GM10266 (cell line): ENCODE data around the gene RCC2.
"Not testable (repeated sequence)": the region's sequence is repeated elsewhere in the genome, so short reads cannot be mapped to it uniquely, and the experiment has no call there.

Experiments
- DNase-seq: peaks from one replicate; pipeline ENCODE4 v3.0.0; 2012; ENCODE audit errors: extremely low spot score
- CTCF ChIP-seq: IDR thresholded peaks from 2 replicates; pipeline ENCODE4 v1.5.1; 2012; ENCODE audit warnings: mild to moderate bottlenecking, low read depth; ENCODE audit not compliant: control insufficient read depth, insufficient read depth; ENCODE audit errors: missing control alignments

The RCC2 gene

GRCh38 chr1:17416389-17416788, 23.1 kb downstream of the RCC2 start:
- DNase-seq: no peak
- TF ChIP-seq CTCF: no peak

GRCh38 chr1:17414022-17414421, 25.5 kb downstream of the RCC2 start:
- no peak for DNase-seq
- no peak for TF ChIP-seq CTCF

GRCh38 chr1:17412093-17412870, 27.2 kb downstream of the RCC2 start:
- DNase-seq: no peak
- TF ChIP-seq CTCF: no peak

GRCh38 chr1:17409391-17409811, 30.1 kb downstream of the RCC2 start:
- TF ChIP-seq CTCF: no peak
- DNase-seq: no peak

- not testable (repeated sequence) for DNase-seq
Observed at GRCh38 chr1:17407786-17408514, 31.5 kb downstream of the RCC2 start.

- not testable (repeated sequence) for DNase-seq
Observed at GRCh38 chr1:17406760-17407475, 32.6 kb downstream of the RCC2 start.

GRCh38 chr1:17405898-17406759, 33.3 kb downstream of the RCC2 start:
- DNase-seq: peak; percentile 67
- TF ChIP-seq CTCF: peak; percentile 85
